ENCODE data around the gene PDE7B. TPM values are rescaled to one million over a fixed set of nuclear protein-coding genes. Genes with fewer than 3 reads are reported as not detected.
A peak's percentile ranks its signal among the peaks of the same experiment; 100 is the strongest.

Gene PDE7B
- polyA plus RNA-seq, 1 of the 3 experiments (the other 2 are of a cell fraction): 1.9 TPM

- TF ChIP-seq REST (IDR thresholded peaks at IDR 0.05; ENCODE audit: low read depth, low read length) (no peak), GATA2 (CRISPR knock-in tag; IDR thresholded peaks at IDR 0.05) (peak; percentile 96), CTCF (IDR thresholded peaks at IDR 0.05) (no peak), USF2 (IDR thresholded peaks at IDR 0.05; ENCODE audit: borderline replicate concordance, low read depth, low read length) (no peak), RCOR1 (IDR thresholded peaks at IDR 0.05; ENCODE audit: low read length) (peak; percentile 66), MXI1 (IDR thresholded peaks at IDR 0.05; ENCODE audit: low read depth, low read length) (no peak; the same call in 1 of the 2 replicates)
Measured at GRCh38 chr6:136173519-136174507, 322.3 kb downstream of the PDE7B start (continued).

- no peaks in the 10 kb centered on the region for H3K9me3 ChIP-seq
- peaks cover 0 to 12% of the 10 kb centered on the region in 2 experiments; a peak in 2 of 4 replicates for H3K4me1 ChIP-seq (ENCODE audit: control insufficient read depth in 1 of 2, insufficient read depth in 2 of 2, low read depth in 1 of 2, low read length in 1 of 2)
- DNase-seq: no peak
- peak overlapping the region; percentile 89; the same call in 1 of the 2 replicates for H2AFZ ChIP-seq (ENCODE audit: low read depth)
- no peak overlapping the region for H3K4me3 ChIP-seq (ENCODE audit: low read depth in 2 of 2, low read length in 1 of 2)
- H4K20me1 ChIP-seq (ENCODE audit: insufficient read depth): no peaks in the 10 kb centered on the region
- ChIA-PET POLR2A (interaction anchor here (0.5 to 0.7 kb wide), 3 partner anchors 14 to 257 kb away, joined by 3 read pairs; no protein-coding TSS in a partner anchor), CTCF (interaction anchor here (0.7 to 1.5 kb wide), 3 partner anchors 18 to 137 kb away, joined by 3 to 5 read pairs (median 5); no protein-coding TSS in a partner anchor)
- WGBS (ENCODE audit: low lambda C conversion rate): 97% methylated on average over 2 of the region's 2 CpGs
- peaks cover 4% of the 10 kb centered on the region for H3F3A ChIP-seq (replicated peaks; ENCODE audit: insufficient read depth)
- no peak overlapping the region for H3K9ac ChIP-seq
- peaks cover 0 to 6% of the 10 kb centered on the region in 2 experiments for H3K36me3 ChIP-seq (replicated peaks in 1 of 2; ENCODE audit: control insufficient read depth in 1 of 2, insufficient read depth in 2 of 2, low read length in 1 of 2)
- H3K27ac ChIP-seq (ENCODE audit: low read depth in 2 of 2, low read length in 1 of 2): peak overlapping the region; percentile 62 to 94; a peak in 3 of 4 replicates
- H3K9me2 ChIP-seq: no peaks in the 10 kb centered on the region
- H3K79me2 ChIP-seq (ENCODE audit: insufficient read depth): no peaks in the 10 kb centered on the region
- H3K27me3 ChIP-seq (ENCODE audit: insufficient read depth): no peaks in the 10 kb centered on the region
- no peak for TF ChIP-seq GABPA (IDR thresholded peaks at IDR 0.05; ENCODE audit: low read depth)
- no peak for TF ChIP-seq CTCF (IDR thresholded peaks at IDR 0.05)
- TF ChIP-seq TEAD4 (IDR thresholded peaks at IDR 0.05; ENCODE audit: borderline replicate concordance, insufficient read depth): no peak
- no peak for TF ChIP-seq RAD21 (IDR thresholded peaks at IDR 0.05; ENCODE audit: low read length)
- TF ChIP-seq USF2 (IDR thresholded peaks at IDR 0.05; ENCODE audit: borderline replicate concordance, low read depth, low read length): no peak
- TF ChIP-seq FOSL2 (IDR thresholded peaks at IDR 0.05; ENCODE audit: borderline replicate concordance, low read depth): no peak
- no peak for TF ChIP-seq GATA2 (CRISPR knock-in tag; IDR thresholded peaks at IDR 0.05)
- TF ChIP-seq MEF2A (IDR thresholded peaks at IDR 0.05; ENCODE audit: borderline replicate concordance, low read depth): no peak
- TF ChIP-seq FOXM1 (IDR thresholded peaks at IDR 0.05; ENCODE audit: low read depth): no peak
- no peak for TF ChIP-seq USF1 (IDR thresholded peaks at IDR 0.05; ENCODE audit: borderline replicate concordance, low read depth)
- TF ChIP-seq CHD2 (IDR thresholded peaks at IDR 0.05; ENCODE audit: low read length, partially characterized antibody): no peak
- TF ChIP-seq POLR2AphosphoS5 (IDR thresholded peaks at IDR 0.05; ENCODE audit: low read depth, low read length): no peak
- no peak for TF ChIP-seq ELF1 (IDR thresholded peaks at IDR 0.05)
- no peak overlapping the region for H3K4me2 ChIP-seq
Measured at GRCh38 chr6:136174510-136174909, 323.0 kb downstream of the PDE7B start.

All from SK-N-SH (cell line).